Prostate gland (tissue), 2 donors: ENCODE measurements around the gene KLF18.

Experiments
- POLR2A ChIP-seq: fragments of 450-650 bp; IDR thresholded peaks from one replicate; pipeline ENCODE4 v1.6.1; 2016; ENCODE audit warnings: antibody characterized with exemption, mild to moderate bottlenecking
- POLR2AphosphoS5 ChIP-seq: sonication (generic); formaldehyde crosslinking; IDR thresholded peaks from one replicate; pipeline ENCODE4 v1.6.1; 2017; ENCODE audit warnings: antibody characterized with exemption
- TF ChIP-seq, protein P1 (sequence below), 4 experiments: fragments of 200-600 bp in 2 of 4; fragments of 450-650 bp in 2 of 4; sonication (generic) in 2 of 4; IDR thresholded peaks; 1 replicate in 3 of 4; 2 replicates in 1 of 4; pipeline ENCODE4 v1.5.1; 2016 to 2019; ENCODE audit warnings: antibody characterized with exemption in 4 of 4, mild to moderate bottlenecking in 2 of 4, moderate library complexity in 2 of 4

DNA sequence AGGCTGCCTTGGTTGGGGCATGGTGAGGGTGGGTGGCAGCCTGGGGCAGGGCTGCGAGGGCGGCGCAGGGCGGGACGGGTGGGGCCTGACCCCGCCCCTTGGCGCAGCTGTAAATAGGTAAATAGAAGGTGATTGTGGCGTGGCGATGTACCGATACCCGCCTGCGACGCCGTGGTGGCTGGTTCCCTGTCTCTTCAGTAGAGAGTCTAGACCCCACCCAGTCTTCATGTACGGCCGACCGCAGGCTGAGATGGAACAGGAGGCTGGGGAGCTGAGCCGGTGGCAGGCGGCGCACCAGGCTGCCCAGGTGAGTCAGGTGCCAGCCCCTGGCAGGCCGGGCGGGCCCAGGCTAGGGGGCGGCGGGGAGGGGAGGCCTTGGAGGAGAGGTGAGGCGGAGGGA lies 22.7 kb downstream of the KLF18 start, which contains the start of gene KLF17:
- TF ChIP-seq, protein P1, sequence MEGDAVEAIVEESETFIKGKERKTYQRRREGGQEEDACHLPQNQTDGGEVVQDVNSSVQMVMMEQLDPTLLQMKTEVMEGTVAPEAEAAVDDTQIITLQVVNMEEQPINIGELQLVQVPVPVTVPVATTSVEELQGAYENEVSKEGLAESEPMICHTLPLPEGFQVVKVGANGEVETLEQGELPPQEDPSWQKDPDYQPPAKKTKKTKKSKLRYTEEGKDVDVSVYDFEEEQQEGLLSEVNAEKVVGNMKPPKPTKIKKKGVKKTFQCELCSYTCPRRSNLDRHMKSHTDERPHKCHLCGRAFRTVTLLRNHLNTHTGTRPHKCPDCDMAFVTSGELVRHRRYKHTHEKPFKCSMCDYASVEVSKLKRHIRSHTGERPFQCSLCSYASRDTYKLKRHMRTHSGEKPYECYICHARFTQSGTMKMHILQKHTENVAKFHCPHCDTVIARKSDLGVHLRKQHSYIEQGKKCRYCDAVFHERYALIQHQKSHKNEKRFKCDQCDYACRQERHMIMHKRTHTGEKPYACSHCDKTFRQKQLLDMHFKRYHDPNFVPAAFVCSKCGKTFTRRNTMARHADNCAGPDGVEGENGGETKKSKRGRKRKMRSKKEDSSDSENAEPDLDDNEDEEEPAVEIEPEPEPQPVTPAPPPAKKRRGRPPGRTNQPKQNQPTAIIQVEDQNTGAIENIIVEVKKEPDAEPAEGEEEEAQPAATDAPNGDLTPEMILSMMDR (IDR thresholded peaks at IDR 0.05): no peak
- TF ChIP-seq POLR2A: no peak
- TF ChIP-seq POLR2AphosphoS5: no peak
